ENCODE data around the gene SERF2. TPM values are rescaled to one million over a fixed set of nuclear protein-coding genes. Genes with fewer than 3 reads are reported as not detected.
"Not testable (repeated sequence)": the region's sequence is repeated elsewhere in the genome, so short reads cannot be mapped to it uniquely, and the experiment has no call there.

SERF2 gene
- total RNA-seq, 1 donor from 2014 or later: 1,411 TPM

GRCh38 chr15:43826508-43827341 lies 34.6 kb downstream of the SERF2 start, which contains the start of gene WDR76:
Gene WDR76 (plus strand): TSS chr15:43827002. CDS start chr15:43827033, 31 bp downstream.
- no peak for DNase-seq (ENCODE audit: extremely low read depth, low read depth, low spot score)

GRCh38 chr15:43828061-43828657 lies 36.0 kb downstream of the SERF2 start:
- no peak for DNase-seq (ENCODE audit: extremely low read depth, low read depth, low spot score)

- not testable (repeated sequence) for DNase-seq (ENCODE audit: extremely low read depth, low read depth, low spot score)
These were observed 37.9 kb downstream of the SERF2 start for GRCh38 chr15:43829951-43830540.

- not testable (repeated sequence) for DNase-seq (ENCODE audit: extremely low read depth, low read depth, low spot score)
These were observed 38.7 kb downstream of the SERF2 start for GRCh38 chr15:43830691-43831275.

- not testable (repeated sequence) for DNase-seq (ENCODE audit: extremely low read depth, low read depth, low spot score)
These were observed 39.5 kb downstream of the SERF2 start for GRCh38 chr15:43831519-43832052.

- DNase-seq (ENCODE audit: extremely low read depth, low read depth, low spot score): not testable (repeated sequence)
These were observed 40.4 kb downstream of the SERF2 start for GRCh38 chr15:43832485-43832884.

- no peak for DNase-seq (ENCODE audit: extremely low read depth, low read depth, low spot score)
These were observed 53.3 kb downstream of the SERF2 start for GRCh38 chr15:43845421-43845820.

Other genes starting within 250 kb of the SERF2 start
- gene PPIP5K1, start 202.1 kb upstream of the SERF2 start, total RNA-seq: 10.8 and 13.1 TPM in 2 replicates
- gene CKMT1B, start 198.3 kb upstream of the SERF2 start, total RNA-seq: not detected in 2 replicates
- gene STRC, start 173.5 kb upstream of the SERF2 start, total RNA-seq: 0.15 TPM in 1 of 2 replicates, not detected in the other
- 0.10 and 0.29 TPM in 2 replicates for gene CATSPER2, start 143.5 kb upstream of the SERF2 start, total RNA-seq
- gene CKMT1A, start 98.5 kb upstream of the SERF2 start, total RNA-seq: not detected in 2 replicates
- 425 and 497 TPM in 2 replicates for gene PDIA3, start 45.9 kb upstream of the SERF2 start, total RNA-seq
- gene ELL3, start 15.4 kb upstream of the SERF2 start, total RNA-seq: 2.1 and 3.6 TPM in 2 replicates
- not detected in 2 replicates for gene SERINC4, start 7.9 kb downstream of the SERF2 start, total RNA-seq
- gene HYPK, start 8.3 kb downstream of the SERF2 start, total RNA-seq: 14.8 and 17.2 TPM in 2 replicates
- 16.5 and 18.8 TPM in 2 replicates for gene MFAP1, start 32.4 kb downstream of the SERF2 start, total RNA-seq
- 1.8 and 6.6 TPM in 2 replicates for gene WDR76, start 34.7 kb downstream of the SERF2 start, total RNA-seq